HL-60/S4 treated with retinoic acid at 250 ng/mL for 4 days and 3 days (cell line): ENCODE measurements around the gene CPNE4.
"Not testable (repeated sequence)": the region's sequence is repeated elsewhere in the genome, so short reads cannot be mapped to it uniquely, and the experiment has no call there.

Source experiments
- in situ Hi-C: fragments of 300-500 bp; cut with MboI; formaldehyde crosslinking; loops from 2 replicates; pipeline ENCODE4 v1.7.0; 2022; ENCODE audit warnings: low sequenced_read_pairs

Gene CPNE4

DNA sequence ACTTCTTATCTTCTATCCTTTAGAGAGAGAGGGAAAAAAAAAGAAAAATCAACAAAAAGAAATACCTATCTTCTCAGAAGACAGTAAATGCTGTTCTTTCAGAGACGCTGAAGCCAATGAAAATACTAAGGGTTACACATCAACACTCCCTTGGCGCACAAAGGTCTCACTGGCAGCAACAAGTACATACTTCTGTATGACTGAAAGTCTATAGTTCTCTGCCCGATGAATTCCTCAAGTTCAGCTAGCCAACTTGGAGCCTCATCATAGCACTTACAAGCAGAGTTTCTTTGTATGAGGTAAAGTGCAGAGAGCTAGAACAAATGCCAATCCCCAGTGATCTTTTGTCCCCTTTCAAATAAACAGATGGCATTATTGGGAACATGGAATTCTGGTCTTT, 62.7 kb downstream of the CPNE4 start:
- in situ Hi-C loops = no loop called here

DNA sequence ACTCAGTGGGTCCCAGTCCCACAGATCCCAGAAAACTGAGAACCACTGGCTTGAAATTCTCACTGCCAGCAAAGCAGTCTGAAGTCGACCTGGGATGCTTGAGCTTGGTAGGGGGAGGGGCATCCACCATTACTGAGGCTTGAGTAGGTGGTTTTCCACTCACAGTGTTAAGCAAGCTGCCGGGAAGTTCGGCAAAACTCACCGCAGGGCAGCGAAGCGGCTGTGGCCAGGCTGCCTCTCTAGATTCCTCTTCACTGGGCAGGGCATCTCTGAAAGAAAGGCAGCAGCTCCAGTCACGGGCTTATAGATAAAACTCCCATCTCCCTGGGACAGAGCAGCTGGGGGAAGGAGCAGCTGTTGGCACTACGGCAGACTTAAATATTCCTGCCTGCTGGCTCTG, 71.4 kb downstream of the CPNE4 start:
- in situ Hi-C loops = not testable (repeated sequence)

- in situ Hi-C loops = no loop called here
Observed at GRCh38 chr3:131962982-131963381, 71.8 kb downstream of the CPNE4 start.

GRCh38 chr3:131960324-131960723, 74.5 kb downstream of the CPNE4 start:
- in situ Hi-C loops = no loop called here

DNA sequence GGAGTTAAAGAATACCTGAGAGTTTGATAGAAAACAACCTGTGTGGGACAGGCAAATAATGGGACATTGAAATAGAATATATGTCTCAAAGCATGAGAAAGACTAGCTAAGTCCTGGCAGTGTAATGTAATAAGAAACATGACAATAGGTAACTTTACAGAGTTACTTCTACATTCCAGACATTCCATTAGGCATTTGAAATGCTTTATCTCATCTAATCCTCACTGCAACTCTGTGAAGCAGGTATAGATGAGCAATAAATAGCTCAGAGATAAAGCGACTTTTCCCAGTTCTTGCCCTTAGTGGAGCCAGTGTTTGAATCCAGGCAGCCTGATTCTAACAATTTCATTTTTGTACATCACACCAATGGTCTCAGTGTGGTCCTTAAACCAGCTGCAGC, 76.8 kb downstream of the CPNE4 start:
- in situ Hi-C loops = no loop called here

DNA sequence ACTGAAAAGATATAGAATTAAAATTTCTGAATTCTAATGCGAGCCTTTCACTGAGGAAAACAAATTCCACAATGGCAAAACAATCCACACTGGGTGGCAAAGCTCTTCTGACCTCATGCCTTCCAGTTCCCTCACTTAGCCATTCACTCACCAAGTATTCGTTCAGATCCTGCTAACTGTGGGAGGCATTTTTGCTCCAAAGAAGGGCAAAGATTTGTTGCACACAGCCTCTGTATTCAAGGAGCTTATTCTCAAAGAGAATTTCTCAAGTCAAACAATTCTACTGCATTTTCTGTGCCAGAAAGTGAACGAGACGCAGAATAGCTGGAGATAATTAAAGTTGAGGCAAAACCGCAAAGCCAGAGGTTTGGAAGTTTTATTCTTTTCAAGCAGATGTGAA, 77.3 kb downstream of the CPNE4 start:
- in situ Hi-C loops = no loop called here

- in situ Hi-C loops = no loop called here
Observed at GRCh38 chr3:131948806-131949205, 86.0 kb downstream of the CPNE4 start.

- in situ Hi-C loops = no loop called here
Observed at GRCh38 chr3:131944676-131945075, 90.1 kb downstream of the CPNE4 start.

- in situ Hi-C loops = no loop called here
Observed at GRCh38 chr3:131933665-131934064, 101.1 kb downstream of the CPNE4 start.

- in situ Hi-C loops = no loop called here
Observed at GRCh38 chr3:131928593-131928992, 106.2 kb downstream of the CPNE4 start.

DNA sequence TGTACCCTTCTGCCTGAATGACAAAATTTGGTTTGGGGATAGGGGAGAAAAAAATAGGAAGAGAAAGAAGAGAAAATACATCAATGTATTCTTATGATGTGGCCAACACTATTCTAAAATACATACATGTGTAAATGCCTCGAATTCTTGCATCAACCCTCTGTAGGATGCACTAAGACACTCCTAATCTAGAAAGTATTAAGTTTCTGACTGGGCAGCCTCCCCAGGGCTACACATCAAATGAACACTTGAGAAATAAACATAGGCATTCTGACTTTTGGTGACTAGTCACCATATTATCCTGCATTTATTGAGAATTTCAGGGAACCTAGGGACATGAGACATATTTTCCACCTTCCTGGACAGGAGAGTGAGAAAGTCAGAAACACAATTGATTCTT, 109.2 kb downstream of the CPNE4 start:
- in situ Hi-C loops = no loop called here

- in situ Hi-C loops = no loop called here
Observed at GRCh38 chr3:131922356-131922755, 112.5 kb downstream of the CPNE4 start.

- in situ Hi-C loops = no loop called here
Observed at GRCh38 chr3:131917006-131917405, 117.8 kb downstream of the CPNE4 start.

- in situ Hi-C loops = no loop called here
Observed at GRCh38 chr3:131914090-131914691, 120.6 kb downstream of the CPNE4 start.

DNA sequence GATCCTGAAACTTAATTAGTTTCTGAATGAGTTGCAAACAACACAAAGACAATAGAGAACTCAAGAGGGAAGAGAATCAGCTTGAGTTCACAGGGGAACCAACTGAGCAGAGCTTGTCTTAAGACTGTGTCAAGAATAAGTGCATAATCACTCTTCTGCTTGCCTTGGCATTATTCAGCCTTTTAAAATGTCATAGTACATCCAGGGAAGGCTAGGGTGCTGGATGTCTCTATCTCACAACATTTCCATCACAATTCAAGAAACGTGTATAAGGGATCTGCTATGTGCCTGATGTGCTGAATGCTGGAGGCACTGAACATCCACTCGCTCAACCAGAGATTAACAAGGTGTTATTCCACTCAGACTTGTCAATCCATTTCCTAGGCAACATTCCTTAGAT, 122.6 kb downstream of the CPNE4 start:
- in situ Hi-C loops = no loop called here

DNA sequence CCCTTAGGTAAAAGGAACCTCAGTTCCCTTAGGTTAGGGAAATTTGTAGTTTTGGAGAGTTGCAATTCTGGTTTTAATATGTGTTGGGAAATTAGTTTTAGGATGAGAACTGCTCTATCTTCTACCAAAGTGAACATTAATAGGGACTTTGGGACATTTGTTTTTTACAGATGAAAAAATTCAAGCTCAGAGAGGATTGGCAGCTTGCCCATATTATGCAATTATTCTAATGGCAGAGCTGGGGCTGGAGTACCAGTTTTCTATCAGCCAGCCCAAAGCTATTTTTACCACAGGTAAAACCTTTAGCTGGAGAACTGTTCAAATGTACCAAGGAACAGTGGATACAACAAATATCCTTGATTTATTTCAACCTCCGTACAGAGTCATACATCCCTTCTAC, 127.0 kb downstream of the CPNE4 start:
- in situ Hi-C loops = no loop called here

GRCh38 chr3:131903988-131904415, 130.8 kb downstream of the CPNE4 start:
- in situ Hi-C loops = no loop called here

DNA sequence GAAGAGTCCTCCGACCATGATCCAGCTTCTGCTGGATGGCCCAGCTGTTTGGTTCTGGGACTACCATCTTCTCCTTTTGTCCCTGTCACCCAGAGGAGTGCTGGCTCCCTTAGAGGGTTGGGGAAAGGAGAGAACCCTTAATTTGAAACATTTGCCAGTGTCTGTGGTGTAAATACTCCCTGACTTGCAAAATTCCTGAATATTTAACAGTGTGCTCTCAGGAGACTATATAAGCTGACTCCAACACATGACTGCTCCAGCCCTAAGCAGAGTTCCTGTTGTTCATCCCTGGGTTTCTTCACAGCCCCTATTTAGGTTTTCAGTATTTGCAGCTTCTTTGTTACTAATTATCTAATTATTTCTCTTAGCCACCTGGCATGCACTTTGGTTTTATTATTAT, 133.1 kb downstream of the CPNE4 start:
- in situ Hi-C loops = no loop called here

DNA sequence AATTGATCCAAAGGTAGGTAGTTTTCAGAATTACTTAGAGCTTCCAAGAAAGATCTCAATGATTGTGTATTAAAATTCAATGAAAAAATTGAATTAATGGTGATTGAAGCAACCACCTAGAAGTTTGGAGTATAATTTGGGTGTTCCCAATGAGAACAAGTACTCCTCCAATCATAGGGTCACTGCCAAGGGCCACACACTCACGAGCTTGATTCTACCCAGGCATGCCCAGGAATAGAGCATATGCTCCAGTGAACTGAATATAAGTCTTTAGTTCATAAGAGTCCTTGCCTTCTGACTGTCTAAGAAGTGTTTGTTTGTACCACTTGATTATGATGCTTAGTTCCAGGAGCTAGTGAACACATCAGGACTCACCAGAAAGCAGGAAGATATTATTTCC, 133.9 kb downstream of the CPNE4 start:
- in situ Hi-C loops = no loop called here

DNA sequence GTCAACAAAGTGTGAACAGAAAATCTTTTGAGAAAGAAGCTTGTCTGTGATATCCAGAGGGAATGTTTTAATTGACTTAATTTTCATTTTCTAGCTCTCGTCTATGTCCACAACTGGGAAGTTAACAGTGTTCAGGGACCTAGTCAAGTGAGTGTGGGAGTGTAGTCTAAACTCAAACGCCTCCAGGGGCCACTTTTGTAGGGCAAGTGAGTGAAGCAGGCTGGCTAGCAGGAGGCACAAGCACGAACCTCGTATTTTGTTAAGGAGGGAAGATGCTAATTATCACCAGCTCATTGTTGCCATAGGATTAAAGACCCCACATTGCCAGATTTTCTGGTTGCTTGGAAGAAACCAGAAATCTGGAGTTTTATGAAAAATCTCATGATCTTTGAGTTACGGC, 135.8 kb downstream of the CPNE4 start:
- in situ Hi-C loops = no loop called here

GRCh38 chr3:131898346-131898745, 136.5 kb downstream of the CPNE4 start:
- in situ Hi-C loops = no loop called here

DNA sequence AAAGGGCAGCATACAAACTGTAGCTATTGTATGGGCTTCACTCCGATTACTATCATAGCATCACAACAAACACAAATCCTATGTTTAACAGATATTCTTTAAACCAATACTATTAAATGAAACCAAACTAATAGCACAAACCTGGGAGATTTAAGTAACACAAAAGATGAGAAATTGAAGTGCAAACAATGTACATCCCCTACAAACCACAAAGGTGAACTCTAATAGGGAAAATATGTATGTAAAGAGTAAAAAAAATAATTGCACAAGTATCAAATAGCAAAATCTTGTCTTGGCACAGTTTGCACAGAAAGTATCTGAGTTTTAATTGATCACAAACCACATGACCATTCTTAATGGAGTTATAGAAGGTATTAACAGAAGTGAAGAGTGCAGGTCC, 138.5 kb downstream of the CPNE4 start:
- in situ Hi-C loops = no loop called here

DNA sequence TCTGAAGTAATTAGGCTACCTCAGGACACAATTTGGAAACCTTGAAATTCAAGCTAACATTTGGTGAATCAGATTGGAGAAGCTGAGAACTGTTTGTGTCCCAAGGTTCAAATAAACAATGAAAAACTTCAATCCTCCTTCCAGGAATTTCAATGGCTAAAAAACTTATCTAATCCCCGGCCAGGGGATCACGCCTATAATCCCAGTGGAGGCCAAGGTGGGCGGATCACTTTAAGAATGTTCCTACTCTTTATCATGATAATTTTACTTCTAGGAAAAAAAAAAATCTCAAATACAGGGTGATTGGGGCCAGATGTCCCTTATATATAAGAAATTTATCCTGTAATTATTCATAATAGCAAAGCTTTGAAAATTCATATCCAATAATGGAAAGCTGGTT, 139.0 kb downstream of the CPNE4 start:
- in situ Hi-C loops = no loop called here
